Activated naive CD8-positive, alpha-beta T cell treated with anti-CD3 and anti-CD28 coated beads, Interleukin-2, amount 50 U/mL, for 24 hours (primary cell): Measurements from ENCODE around the gene CCDC83.
A peak's percentile ranks its signal among the peaks of the same experiment; 100 is the strongest.
"Not testable (repeated sequence)": the region's sequence is repeated elsewhere in the genome, so short reads cannot be mapped to it uniquely, and the experiment has no call there.

Source experiments
- ATAC-seq: fragments of 150-1000 bp; cut with Tn5 transposase; one replicate; pipeline ENCODE4 v1.10.0; 2021
- DNase-seq: peaks from one replicate; pipeline ENCODE4 v3.0.0; 2021
- H3K27ac Mint-ChIP-seq: one replicate; pipeline ENCODE4 v1.8.0; 2021; ENCODE audit warnings: mild to moderate bottlenecking, mixed read lengths
- H3K27me3 Mint-ChIP-seq: one replicate; pipeline ENCODE4 v1.8.0; 2021; ENCODE audit warnings: mixed read lengths
- H3K36me3 Mint-ChIP-seq: one replicate; pipeline ENCODE4 v1.8.0; 2021; ENCODE audit warnings: low read depth, mixed read lengths
- H3K4me1 Mint-ChIP-seq: one replicate; pipeline ENCODE4 v1.8.0; 2021; ENCODE audit warnings: mixed read lengths
- H3K4me3 Mint-ChIP-seq: one replicate; pipeline ENCODE4 v1.8.0; 2021; ENCODE audit warnings: mild to moderate bottlenecking, moderate library complexity, mixed read lengths
- H3K9me3 Mint-ChIP-seq: one replicate; pipeline ENCODE4 v1.8.0; 2021; ENCODE audit warnings: mixed read lengths

Gene CCDC83

DNA sequence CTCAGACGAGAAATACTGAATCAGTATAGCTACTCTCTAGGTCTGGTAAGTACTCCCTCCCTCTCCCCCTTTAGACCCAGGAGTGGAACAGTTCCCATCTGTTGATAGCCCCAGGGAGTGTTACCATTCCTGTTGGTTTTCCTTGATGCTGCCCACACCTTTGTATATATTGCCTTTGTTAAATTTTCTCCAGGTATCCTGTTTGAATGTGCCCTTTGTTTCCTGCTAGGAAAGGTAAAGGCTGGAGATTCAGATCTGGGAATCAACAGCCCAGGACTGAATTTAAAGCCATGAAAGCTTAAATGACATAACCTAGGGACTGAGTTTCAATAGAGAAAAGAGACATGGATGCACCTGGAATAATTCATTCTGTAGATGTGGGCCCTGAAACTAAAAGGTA lies 68.3 kb downstream of the CCDC83 start:
- no peak for ATAC-seq
- H3K4me1 Mint-ChIP-seq: no peaks in the 10 kb centered on the region
- H3K9me3 Mint-ChIP-seq: no peaks in the 10 kb centered on the region
- no peak overlapping the region for H3K4me3 Mint-ChIP-seq
- no peaks in the 10 kb centered on the region for H3K36me3 Mint-ChIP-seq
- H3K27me3 Mint-ChIP-seq: peaks cover 27% of the 10 kb centered on the region
- no peak overlapping the region for H3K27ac Mint-ChIP-seq
- no peak for DNase-seq

DNA sequence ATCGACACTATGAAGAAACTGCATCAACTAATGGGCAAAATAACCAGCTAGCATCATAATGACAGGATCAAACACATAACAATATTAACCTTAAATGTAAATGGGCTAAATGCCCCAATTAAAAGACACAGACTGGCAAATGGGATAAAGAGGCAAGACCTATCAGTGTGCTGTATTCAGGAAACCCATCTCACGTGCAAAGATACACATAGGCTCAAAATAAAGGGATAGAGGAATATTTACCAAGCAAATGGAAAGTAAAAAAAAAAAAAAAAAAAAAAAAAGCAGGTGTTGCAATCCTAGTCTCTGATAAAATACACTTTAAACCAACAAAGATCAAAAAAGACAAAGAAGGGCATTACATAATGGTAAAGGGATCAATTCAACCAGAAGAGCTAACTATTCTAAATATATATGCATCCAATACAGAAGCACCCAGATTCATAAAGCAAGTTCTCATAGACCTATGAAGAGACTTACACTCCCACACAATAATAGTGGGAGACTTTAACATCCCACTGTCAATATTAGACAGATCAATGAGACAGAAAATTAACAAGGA lies 71.6 kb downstream of the CCDC83 start:
- not testable (repeated sequence) for DNase-seq, H3K4me1 Mint-ChIP-seq, ATAC-seq, H3K4me3 Mint-ChIP-seq, H3K27ac Mint-ChIP-seq, H3K36me3 Mint-ChIP-seq, H3K9me3 Mint-ChIP-seq
- H3K27me3 Mint-ChIP-seq: peaks cover 29% of the 10 kb centered on the region

DNA sequence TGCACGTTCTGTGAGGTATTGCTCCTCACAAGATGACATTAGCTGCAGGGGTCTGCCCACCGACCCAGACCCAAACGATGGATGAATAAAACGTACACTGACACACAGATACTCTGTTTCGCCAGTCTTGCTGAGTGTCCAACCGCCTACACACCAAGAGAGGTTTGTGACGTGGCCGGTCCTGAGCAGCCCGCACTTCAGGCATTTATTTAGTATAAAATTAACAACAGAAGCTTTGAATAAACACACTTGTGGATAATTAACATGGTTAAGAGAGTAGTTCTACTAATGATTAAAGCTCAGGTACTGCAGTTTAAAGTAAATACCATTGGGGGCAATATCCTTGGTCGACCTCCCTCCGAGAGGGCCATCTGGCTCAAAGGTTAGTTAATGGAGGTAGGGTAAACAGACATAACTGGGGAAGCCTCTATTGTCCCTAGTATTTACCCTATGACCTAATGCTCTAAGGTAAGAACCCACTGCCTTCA lies 75.7 kb downstream of the CCDC83 start:
- H3K4me1 Mint-ChIP-seq: no peaks in the 10 kb centered on the region
- H3K27me3 Mint-ChIP-seq: peaks cover 16% of the 10 kb centered on the region
- H3K27ac Mint-ChIP-seq: no peak overlapping the region
- no peak overlapping the region for H3K4me3 Mint-ChIP-seq
- H3K36me3 Mint-ChIP-seq: no peaks in the 10 kb centered on the region
- no peak for ATAC-seq
- peaks cover 7% of the 10 kb centered on the region for H3K9me3 Mint-ChIP-seq
- no peak for DNase-seq

DNA sequence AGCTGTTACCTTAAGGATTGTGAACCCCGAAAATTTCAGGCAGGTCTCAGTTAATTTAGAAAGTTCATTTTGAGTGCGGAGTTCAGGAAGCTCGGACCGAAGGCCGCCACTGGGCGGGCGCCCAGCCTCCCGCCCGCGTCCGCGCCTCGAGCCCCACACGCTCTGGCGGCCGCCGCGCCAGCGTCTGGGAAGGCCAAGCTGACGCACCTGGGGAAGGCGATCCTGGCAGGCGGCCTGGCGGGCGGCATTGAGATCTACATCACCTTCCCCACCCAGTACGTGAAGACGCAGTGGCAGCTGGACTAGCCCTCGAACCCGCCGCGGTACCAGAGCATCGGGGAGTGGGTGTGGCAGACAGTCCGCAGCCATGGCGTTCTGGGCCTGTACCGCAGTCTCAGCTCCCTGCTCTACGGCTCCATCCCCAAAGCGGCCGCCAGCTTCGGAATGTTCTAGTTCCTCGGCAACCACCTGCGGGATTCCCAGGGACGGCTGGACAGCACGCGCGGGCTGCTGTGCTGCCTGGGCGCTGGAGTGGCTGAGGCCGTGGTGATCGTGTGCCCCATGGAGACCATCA lies 79.5 kb downstream of the CCDC83 start:
- H3K27me3 Mint-ChIP-seq: peaks cover 2% of the 10 kb centered on the region
- DNase-seq (no peak), ATAC-seq (no peak)
- no peak overlapping the region for H3K4me3 Mint-ChIP-seq
- H3K9me3 Mint-ChIP-seq: no peaks in the 10 kb centered on the region
- H3K36me3 Mint-ChIP-seq: peaks cover 2% of the 10 kb centered on the region
- no peak overlapping the region for H3K27ac Mint-ChIP-seq
- peaks cover 3% of the 10 kb centered on the region for H3K4me1 Mint-ChIP-seq

DNA sequence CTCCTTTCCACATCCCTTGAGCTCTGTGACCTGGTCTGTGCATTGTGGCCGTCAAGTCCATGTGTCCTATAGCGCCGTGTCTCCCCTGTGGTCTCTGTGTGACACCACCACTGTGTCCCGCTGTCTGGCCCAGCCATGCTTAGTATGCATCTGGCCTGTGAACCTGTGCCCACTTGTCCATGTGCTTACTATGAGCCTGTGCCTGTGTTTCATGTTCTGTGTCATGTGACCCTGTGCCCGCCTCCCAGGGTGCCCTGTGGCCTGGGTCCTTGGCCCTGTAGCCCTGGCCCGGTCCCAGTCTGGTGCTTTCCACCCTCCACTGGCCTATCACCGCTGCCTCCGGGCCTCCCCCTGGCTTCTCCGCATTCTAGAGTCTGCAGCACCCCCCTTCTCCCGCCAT lies 80.6 kb downstream of the CCDC83 start:
- H3K27ac Mint-ChIP-seq: no peak overlapping the region
- peaks cover 2% of the 10 kb centered on the region for H3K36me3 Mint-ChIP-seq
- ATAC-seq: no peak
- peaks cover 3% of the 10 kb centered on the region for H3K4me1 Mint-ChIP-seq
- DNase-seq: no peak
- H3K4me3 Mint-ChIP-seq: no peak overlapping the region
- H3K27me3 Mint-ChIP-seq: no peaks in the 10 kb centered on the region
- no peaks in the 10 kb centered on the region for H3K9me3 Mint-ChIP-seq

DNA sequence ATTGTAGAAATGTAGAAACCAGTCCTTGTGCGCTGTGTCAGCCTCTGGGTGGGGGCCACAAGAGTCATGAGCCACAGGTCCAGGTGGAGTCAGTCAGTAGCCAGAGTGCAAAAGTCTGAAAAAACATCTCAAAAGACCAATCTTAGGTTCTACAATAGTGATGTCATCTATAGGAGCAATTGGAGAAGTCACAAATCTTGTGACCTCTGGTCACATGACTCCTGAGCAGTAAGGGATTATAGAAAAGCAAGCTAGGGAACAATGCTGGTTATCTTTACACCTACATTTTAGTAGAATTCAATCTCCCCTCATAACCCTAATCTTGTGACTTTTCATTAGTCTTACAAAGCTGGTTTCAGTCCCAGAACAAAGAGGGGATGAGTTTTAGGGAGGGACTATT lies 82.7 kb downstream of the CCDC83 start:
- Mint-ChIP-seq H3K4me1 (peaks cover 3% of the 10 kb centered on the region), H3K27ac (no peak overlapping the region), H3K36me3 (peaks cover 2% of the 10 kb centered on the region), H3K4me3 (no peak overlapping the region), H3K27me3 (no peaks in the 10 kb centered on the region), H3K9me3 (no peaks in the 10 kb centered on the region)
- DNase-seq: no peak
- ATAC-seq: no peak

DNA sequence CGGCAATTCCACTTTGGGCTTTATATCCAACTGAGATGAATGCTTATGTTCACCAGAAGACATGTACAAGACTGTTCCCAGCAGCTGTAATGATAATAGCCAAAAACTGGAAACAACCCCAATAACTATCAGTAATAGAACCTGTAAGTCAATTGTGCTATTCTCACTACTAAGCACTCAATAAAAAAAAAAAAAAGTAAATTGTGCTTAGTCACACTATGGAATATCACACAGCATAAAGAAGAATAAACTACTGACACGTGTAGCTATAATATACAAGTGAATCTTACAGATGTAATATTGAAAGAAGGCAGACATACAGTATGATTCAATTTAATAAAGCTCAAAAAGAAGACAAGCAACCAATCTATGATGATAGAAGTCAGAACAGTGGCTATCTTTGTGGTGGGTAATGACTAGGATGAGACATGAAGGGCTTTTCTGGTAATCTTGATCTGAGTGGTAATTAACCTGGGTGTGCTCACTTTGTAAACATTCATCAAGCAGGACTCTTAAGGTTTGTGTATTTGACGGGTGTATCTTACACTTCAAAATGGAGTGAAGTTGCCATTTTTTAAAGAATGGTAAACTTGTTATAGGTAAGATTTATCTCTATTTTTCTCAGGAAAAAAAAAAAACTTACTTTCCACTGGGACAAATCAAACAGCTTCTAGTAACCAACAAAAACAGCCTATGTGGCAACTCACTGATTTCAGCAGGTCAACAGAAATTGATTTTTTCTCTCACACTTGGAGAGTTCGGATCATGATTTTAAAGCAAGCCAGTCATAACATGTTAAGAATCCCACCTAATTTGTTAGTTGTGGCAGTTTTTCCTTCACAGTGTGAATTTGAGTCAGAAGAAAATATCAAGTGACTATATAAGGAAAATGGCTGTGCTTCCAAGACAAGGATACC lies 84.2 kb downstream of the CCDC83 start:
- no peak overlapping the region for H3K27ac Mint-ChIP-seq
- ATAC-seq: no peak

DNA sequence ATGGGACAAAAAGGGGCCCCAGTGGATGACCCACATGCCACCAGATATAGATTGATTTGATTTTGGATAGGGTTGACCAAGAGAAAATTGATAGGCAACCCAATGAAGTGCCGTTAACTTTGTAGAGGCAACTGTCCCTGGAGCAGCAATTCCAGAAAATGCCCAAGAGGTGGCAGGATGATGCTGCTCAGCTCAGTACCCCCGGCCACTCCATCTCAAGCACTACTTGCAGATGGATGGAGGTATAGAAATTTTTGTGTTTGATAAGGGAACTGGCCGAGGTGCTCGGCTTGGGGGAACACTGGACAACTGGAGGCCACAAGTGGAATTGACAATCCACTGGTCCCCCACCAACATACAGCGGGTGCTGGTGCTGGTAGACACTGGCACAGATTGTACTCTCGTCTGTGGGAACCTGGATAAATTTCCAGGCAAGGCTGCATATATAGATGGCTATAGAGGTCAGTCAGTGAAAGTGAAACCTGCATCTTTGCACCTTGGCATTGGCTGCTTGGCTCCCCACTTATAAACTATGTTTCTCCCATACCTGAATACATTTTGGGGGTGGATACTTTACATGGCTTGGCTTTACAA lies 86.3 kb downstream of the CCDC83 start:
- Mint-ChIP-seq H3K27ac (no peak overlapping the region), H3K36me3 (peaks cover 6% of the 10 kb centered on the region), H3K9me3 (peaks cover 14% of the 10 kb centered on the region), H3K4me3 (no peak overlapping the region), H3K27me3 (no peaks in the 10 kb centered on the region), H3K4me1 (peaks cover 13% of the 10 kb centered on the region)
- ATAC-seq (peak; percentile 66), DNase-seq (peak; percentile 47)

More for the DNA sequence above, 84.2 kb downstream of the CCDC83 start:
- Mint-ChIP-seq H3K4me1 (peaks cover 3% of the 10 kb centered on the region), H3K27me3 (no peaks in the 10 kb centered on the region), H3K9me3 (no peaks in the 10 kb centered on the region), H3K4me3 (no peak overlapping the region), H3K36me3 (peaks cover 2% of the 10 kb centered on the region)
- no peak for DNase-seq

DNA sequence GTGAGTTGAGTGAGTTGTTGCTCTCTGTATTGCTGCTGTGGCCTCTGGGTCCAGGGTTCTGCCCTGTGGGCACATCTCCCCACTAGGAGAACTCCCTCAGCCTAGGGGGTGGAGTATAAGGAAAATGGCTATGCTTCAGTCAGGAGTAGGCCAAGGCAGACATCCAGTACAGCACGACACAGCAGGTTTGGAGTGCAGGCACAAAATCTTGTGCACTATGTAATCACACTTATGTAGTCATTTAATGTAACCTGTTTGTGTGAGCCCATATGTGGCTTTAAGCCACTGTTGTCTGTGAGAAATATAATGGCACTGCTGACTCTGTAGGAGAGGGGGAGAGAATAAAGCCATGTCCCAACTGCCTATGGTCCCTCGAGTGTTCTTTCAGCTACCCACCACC lies 90.1 kb downstream of the CCDC83 start:
- Mint-ChIP-seq H3K4me3 (no peak overlapping the region), H3K27me3 (no peaks in the 10 kb centered on the region), H3K36me3 (peaks cover 4% of the 10 kb centered on the region), H3K4me1 (peaks cover 46% of the 10 kb centered on the region), H3K9me3 (peaks cover 17% of the 10 kb centered on the region), H3K27ac (no peak overlapping the region)
- ATAC-seq (no peak), DNase-seq (no peak)

DNA sequence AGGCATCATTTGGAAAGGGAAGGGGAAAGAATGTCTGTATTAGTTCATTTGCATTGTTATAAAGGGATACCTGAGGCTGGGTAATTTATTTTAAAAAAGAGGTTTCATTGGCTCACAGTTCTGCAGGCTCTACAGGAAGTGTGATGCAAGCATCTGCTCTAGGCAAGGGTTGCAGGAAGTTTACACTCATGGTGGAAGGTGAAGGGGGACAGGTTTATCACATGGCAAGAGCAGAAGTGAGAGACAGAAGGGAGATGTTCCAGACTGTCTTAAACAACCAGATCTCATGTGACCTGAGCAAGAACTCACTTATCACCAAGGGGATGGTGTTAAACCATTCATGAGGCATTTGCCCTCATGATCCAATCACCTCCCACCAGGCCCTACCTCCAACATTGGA lies 90.6 kb downstream of the CCDC83 start:
- peaks cover 46% of the 10 kb centered on the region for H3K4me1 Mint-ChIP-seq
- peaks cover 6% of the 10 kb centered on the region for H3K36me3 Mint-ChIP-seq
- DNase-seq: no peak
- H3K27ac Mint-ChIP-seq: no peak overlapping the region
- H3K4me3 Mint-ChIP-seq: no peak overlapping the region
- ATAC-seq: no peak
- H3K27me3 Mint-ChIP-seq: no peaks in the 10 kb centered on the region
- peaks cover 20% of the 10 kb centered on the region for H3K9me3 Mint-ChIP-seq

DNA sequence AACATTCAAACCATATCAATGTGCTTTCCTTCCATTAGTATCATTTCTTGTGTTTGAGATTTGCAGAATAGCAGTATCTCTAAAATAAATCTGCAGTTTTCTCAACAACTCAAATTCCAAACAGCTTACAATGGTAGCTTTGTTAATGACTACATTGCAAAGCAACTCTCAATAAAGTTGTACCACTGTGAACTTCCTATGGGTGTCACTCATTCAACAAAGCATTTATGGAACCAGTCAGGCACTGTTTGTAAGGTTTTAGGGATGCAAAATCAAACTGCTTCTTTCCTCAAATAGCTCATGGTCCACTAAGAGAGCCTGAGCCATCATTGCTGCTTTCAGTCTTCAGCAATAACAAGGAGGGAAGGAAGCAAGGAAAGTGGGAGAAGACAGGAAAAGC lies 91.0 kb downstream of the CCDC83 start:
- no peak overlapping the region for H3K4me3 Mint-ChIP-seq
- H3K27ac Mint-ChIP-seq: no peak overlapping the region

DNA sequence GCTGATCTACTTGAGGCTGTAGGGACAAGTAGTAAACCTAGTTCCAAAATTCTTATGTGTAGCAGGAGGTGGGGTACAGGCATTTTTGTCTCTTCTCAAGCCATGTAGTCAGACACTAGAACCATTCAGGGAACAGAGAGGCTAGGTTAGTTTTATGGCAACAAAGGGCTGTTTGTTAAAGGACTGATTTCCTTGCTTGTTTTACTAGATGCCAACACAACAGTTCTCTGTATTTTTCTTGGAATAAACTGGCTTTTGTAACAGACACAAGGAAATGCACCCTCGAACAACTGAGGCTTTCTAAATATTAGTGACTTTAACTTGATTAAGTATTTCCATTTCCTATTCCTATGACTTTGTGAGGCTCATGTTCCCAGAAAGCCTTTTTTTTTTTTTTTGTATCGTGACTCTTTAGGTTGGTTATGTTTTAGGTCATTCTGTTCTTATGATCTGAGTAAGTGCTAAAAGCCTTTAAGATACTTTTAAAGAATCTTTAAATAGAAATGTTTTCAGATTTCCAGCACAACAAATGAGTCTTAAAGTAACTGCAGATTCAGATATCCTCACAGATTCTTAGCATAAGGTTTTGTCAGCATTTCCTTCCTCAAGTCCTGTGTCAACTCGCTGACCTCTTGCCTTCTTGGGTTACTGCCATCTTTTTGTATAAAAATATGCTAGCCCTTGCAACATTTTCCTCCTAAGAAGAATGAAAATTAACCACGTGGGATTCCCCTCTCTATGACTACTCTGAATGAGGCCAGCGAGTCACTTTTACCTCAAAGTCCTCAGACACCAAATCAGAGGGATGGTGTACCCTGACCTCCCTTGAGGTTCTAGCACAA lies 92.5 kb downstream of the CCDC83 start:
- H3K9me3 Mint-ChIP-seq: peaks cover 34% of the 10 kb centered on the region
- peaks cover 14% of the 10 kb centered on the region for H3K36me3 Mint-ChIP-seq
- ATAC-seq (peak; percentile 93), DNase-seq (peak; percentile 22)
- peak overlapping the region; percentile 53 for H3K4me3 Mint-ChIP-seq
- peak overlapping the region; percentile 90 for H3K27ac Mint-ChIP-seq
- H3K27me3 Mint-ChIP-seq: no peaks in the 10 kb centered on the region
- peaks cover 48% of the 10 kb centered on the region for H3K4me1 Mint-ChIP-seq

More for the DNA sequence above, 91.0 kb downstream of the CCDC83 start:
- peaks cover 7% of the 10 kb centered on the region for H3K36me3 Mint-ChIP-seq
- peaks cover 25% of the 10 kb centered on the region for H3K9me3 Mint-ChIP-seq
- peaks cover 47% of the 10 kb centered on the region for H3K4me1 Mint-ChIP-seq
- no peaks in the 10 kb centered on the region for H3K27me3 Mint-ChIP-seq
- no peak for ATAC-seq
- DNase-seq: no peak

DNA sequence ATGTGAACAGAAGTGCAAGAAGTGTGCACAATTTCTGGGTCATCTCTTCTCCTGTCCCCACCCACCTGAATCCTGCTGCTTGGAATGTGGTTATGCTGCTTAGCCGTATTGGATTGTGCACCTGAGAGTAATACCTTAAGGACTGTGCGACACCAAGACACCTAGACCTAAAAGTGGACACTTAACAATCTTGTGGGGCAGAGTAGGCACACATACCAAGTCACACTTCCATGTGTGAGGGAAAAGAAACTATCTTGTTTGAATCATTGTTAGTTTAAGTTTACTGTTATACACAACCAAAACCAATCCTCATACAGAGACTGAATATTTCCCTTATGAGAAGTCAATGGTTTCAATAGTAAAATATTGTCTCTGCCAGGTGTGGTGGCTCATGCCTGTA lies 93.7 kb downstream of the CCDC83 start:
- DNase-seq: no peak
- H3K4me3 Mint-ChIP-seq: peak overlapping the region; percentile 53

DNA sequence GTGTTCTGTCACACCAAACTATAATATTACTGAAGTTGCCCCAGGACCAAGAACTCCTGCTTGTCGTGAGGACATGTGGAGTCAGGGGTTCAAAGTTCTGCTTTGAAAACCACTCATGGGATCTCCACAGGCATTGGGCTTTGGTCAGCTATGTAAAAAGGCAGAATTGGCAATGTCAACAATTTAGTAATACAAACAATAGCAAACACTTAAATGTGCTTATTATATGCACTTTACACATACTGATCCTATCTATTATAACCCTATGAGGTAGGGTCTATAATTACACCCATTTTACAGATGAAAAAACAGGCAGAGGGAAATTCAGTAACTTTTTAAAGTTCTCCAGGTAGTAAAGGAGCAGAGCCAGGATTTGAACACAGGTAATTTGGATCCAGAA lies 94.6 kb downstream of the CCDC83 start:
- DNase-seq: no peak
- Mint-ChIP-seq H3K27ac (no peak overlapping the region), H3K36me3 (peaks cover 34% of the 10 kb centered on the region), H3K9me3 (peaks cover 47% of the 10 kb centered on the region), H3K4me1 (peaks cover 48% of the 10 kb centered on the region), H3K4me3 (no peak overlapping the region), H3K27me3 (no peaks in the 10 kb centered on the region)
- no peak for ATAC-seq

More for the DNA sequence above, 93.7 kb downstream of the CCDC83 start:
- ATAC-seq: peak; percentile 34
- peaks cover 48% of the 10 kb centered on the region for H3K4me1 Mint-ChIP-seq
- peak overlapping the region; percentile 90 for H3K27ac Mint-ChIP-seq
- peaks cover 43% of the 10 kb centered on the region for H3K9me3 Mint-ChIP-seq
- H3K27me3 Mint-ChIP-seq: no peaks in the 10 kb centered on the region
- H3K36me3 Mint-ChIP-seq: peaks cover 26% of the 10 kb centered on the region
